HepG2 (cell line): Measurements from ENCODE around the gene ATP5MG. TPM values are rescaled to one million over a fixed set of nuclear protein-coding genes. Genes with fewer than 3 reads are reported as not detected.

ENCODE experiments used
- ATAC-seq: fragments of 200-7000 bp; cut with Tn5 transposase; 3 replicates; pipeline ENCODE4 v1.9.1; 2020; ENCODE audit warnings: mild to moderate bottlenecking, moderate library complexity
- BruUV-seq: library from RNA; stranded (reverse); fragments of 400-500 nt; replicated peaks from 2 replicates; lab custom pipeline; 2021; lab: Mats Ljungman, UMichigan
- CTCF ChIA-PET: fragments of 300-600 bp; formaldehyde crosslinking; extraction: SDS; loops from one replicate; lab custom pipeline; 2021; ENCODE audit warnings: low total read pairs, inconsistent platforms, low intra/inter-chr PET ratio; lab: Yijun Ruan, JAX
- POLR2A ChIA-PET: fragments of 350-600 bp; sonication (Branson Sonifier 250); formaldehyde crosslinking; loops from one replicate; lab custom pipeline; 2020; ENCODE audit warnings: antibody characterized with exemption, inconsistent platforms; lab: Yijun Ruan, JAX
- DNase-seq: peaks from one replicate; pipeline ENCODE4 v3.0.0-alpha.2; 2015; ENCODE audit warnings: low spot score
- FAIRE-seq: peaks from 3 replicates; lab custom pipeline; 2011; peaks lifted over from hg19 to GRCh38; lab: Jason Lieb, UNC
- H2AFZ ChIP-seq: one replicate; pipeline ENCODE4 v1.6.1; 2011; ENCODE audit warnings: low read length, inconsistent platforms
- H3K27ac ChIP-seq: fragments of 300-600 bp; 3 replicates; pipeline ENCODE4 v1.8.0; 2011; ENCODE audit warnings: mixed run types, mild to moderate bottlenecking, mixed read lengths, low read length, inconsistent platforms; ENCODE audit not compliant: insufficient read depth; ENCODE audit errors: extremely low read length
- H3K27me3 ChIP-seq, 2 experiments: fragments of 200-600 bp in 1 of 2; 2 replicates in 1 of 2; 3 replicates in 1 of 2; pipeline versions ENCODE4 v1.6.0 to v1.8.0; 2011; ENCODE audit warnings: low read length in 2 of 2, mild to moderate bottlenecking in 2 of 2, moderate library complexity in 2 of 2, inconsistent platforms in 1 of 2; ENCODE audit not compliant: insufficient read depth in 2 of 2, control insufficient read depth in 1 of 2
- H3K36me3 ChIP-seq, 2 experiments: fragments of 200-600 bp in 1 of 2; replicated peaks in 1 of 2; 2 replicates in 1 of 2; 3 replicates in 1 of 2; pipeline versions ENCODE4 v1.5.1 to v1.8.0; 2011; ENCODE audit warnings: low read length in 2 of 2, inconsistent platforms in 1 of 2; ENCODE audit not compliant: insufficient read depth in 2 of 2, control insufficient read depth in 1 of 2
- H3K4me1 ChIP-seq: 2 replicates; pipeline ENCODE4 v1.5.1; 2012; ENCODE audit warnings: low read length, inconsistent platforms; ENCODE audit not compliant: insufficient read depth
- H3K4me2 ChIP-seq: 2 replicates; pipeline ENCODE4 v1.6.0; 2011; ENCODE audit warnings: low read depth, low read length, inconsistent platforms
- H3K4me3 ChIP-seq, 3 experiments: fragments of 200-600 bp in 1 of 3; sonication (generic), shearing (Covaris generic) in 1 of 3; replicated peaks in 1 of 3; 2 replicates each; pipeline ENCODE4 v1.5.1; 2011 to 2016; ENCODE audit warnings: low read length in 3 of 3, inconsistent platforms in 2 of 3, low read depth in 2 of 3, mild to moderate bottlenecking in 2 of 3, control low read depth in 1 of 3, mixed read lengths in 1 of 3; ENCODE audit not compliant: insufficient read depth in 1 of 3
- H3K79me2 ChIP-seq: one replicate; pipeline ENCODE4 v1.6.1; 2011; ENCODE audit warnings: low read length, inconsistent platforms; ENCODE audit not compliant: insufficient read depth
- H3K9ac ChIP-seq: 2 replicates; pipeline ENCODE4 v1.6.0; 2011; ENCODE audit warnings: mild to moderate bottlenecking, low read depth, low read length, inconsistent platforms; ENCODE audit not compliant: insufficient read depth
- H3K9me3 ChIP-seq: 2 replicates; pipeline ENCODE4 v1.5.1; 2012; ENCODE audit warnings: mild to moderate bottlenecking, low read length
- H4K20me1 ChIP-seq: 2 replicates; pipeline ENCODE4 v1.6.0; 2011; ENCODE audit warnings: inconsistent platforms, mild to moderate bottlenecking, low read length, moderate library complexity; ENCODE audit not compliant: insufficient read depth
- FUBP1 ChIP-seq: sonication (generic); formaldehyde crosslinking; IDR thresholded peaks from 2 replicates; pipeline ENCODE4 v1.5.1; 2020; ENCODE audit warnings: missing genetic modification reagents, mild to moderate bottlenecking, borderline replicate concordance
- HNRNPK ChIP-seq: fragments of 200-400 bp; formaldehyde crosslinking; IDR thresholded peaks from 2 replicates; pipeline ENCODE4 v1.6.1; 2018; ENCODE audit warnings: low read length, low read depth, moderate library complexity, mild to moderate bottlenecking; ENCODE audit not compliant: poor library complexity, severe bottlenecking
- HNRNPL ChIP-seq: fragments of 200-400 bp; formaldehyde crosslinking; IDR thresholded peaks from 2 replicates; pipeline ENCODE4 v1.6.1; 2017; ENCODE audit warnings: mild to moderate bottlenecking, low read depth, low read length
- IRX3 ChIP-seq: sonication (generic); formaldehyde crosslinking; IDR thresholded peaks from 2 replicates; pipeline ENCODE4 v1.8.1; 2023; ENCODE audit warnings: mild to moderate bottlenecking, low read depth, missing genetic modification reagents, borderline replicate concordance
- RBM22 ChIP-seq: fragments of 200-400 bp; formaldehyde crosslinking; optimal IDR thresholded peaks from 2 replicates; pipeline ENCODE3; 2017; ENCODE audit warnings: mild to moderate bottlenecking, low read length, moderate library complexity
- SIN3B ChIP-seq: fragments of 150-350 bp; IDR thresholded peaks from 2 replicates; pipeline ENCODE4 v1.6.1; 2014; ENCODE audit warnings: low read length
- TSC22D2 ChIP-seq: sonication (generic); formaldehyde crosslinking; IDR thresholded peaks from 2 replicates; pipeline ENCODE4 v1.5.1; 2020; ENCODE audit warnings: missing genetic modification reagents, mild to moderate bottlenecking, borderline replicate concordance
- ZBTB38 ChIP-seq: sonication (generic); formaldehyde crosslinking; IDR thresholded peaks from 2 replicates; pipeline ENCODE4 v1.5.1; 2020; ENCODE audit warnings: mild to moderate bottlenecking, missing genetic modification reagents
- ZNF772 ChIP-seq: sonication (generic); formaldehyde crosslinking; IDR thresholded peaks from 2 replicates; pipeline ENCODE4 v1.5.0; 2020; ENCODE audit warnings: mild to moderate bottlenecking, missing genetic modification reagents
- ZSCAN21 ChIP-seq: sonication (generic); formaldehyde crosslinking; IDR thresholded peaks from 2 replicates; pipeline ENCODE4 v1.8.0; 2022; ENCODE audit warnings: mild to moderate bottlenecking, missing genetic modification reagents, moderate library complexity, borderline replicate concordance
- WGBS: methylation state at CpG from one replicate; pipeline ENCODE4 v1.1.6; 2017; ENCODE audit warnings: low lambda C conversion rate; 5-methylcytosine and 5-hydroxymethylcytosine counted together
- in situ Hi-C: cut with HindIII; loops from 2 replicates; pipeline ENCODE4 v1.10.0; 2017; ENCODE audit warnings: low pct_unique_long_range_greater_than_20kb; ENCODE audit not compliant: extremely low pct_ligation_motif_present
- intact Hi-C: fragments of 100-400 bp; cut with micrococcal nuclease; formaldehyde crosslinking; loops from one replicate; pipeline ENCODE4 v1.10.0; 2022; ENCODE audit not compliant: unreplicated experiment
- polyA plus RNA-seq, 8 experiments: library from polyadenylated mRNA; depleted of rRNA in 3 of 8; stranded (reverse) in 7 of 8; unstranded in 1 of 8; fragments of >200 nt; fragmentation: Illumina TruSeq in 4 of 8; extraction: Trizol in 4 of 8; gene quantifications; 2 replicates each; pipeline versions ENCODE4 v1.2.1 to v1.2.3, GENCODE V29; 2011 to 2016; ENCODE audit warnings: low read depth in 4 of 8, missing spikeins in 1 of 8, mixed read lengths in 1 of 8; ENCODE audit not compliant: insufficient read depth in 1 of 8
- total RNA-seq, 5 experiments: library from RNA; depleted of rRNA; stranded (reverse); fragments of >200 nt; fragmentation: Illumina TruSeq; extraction: Trizol; gene quantifications; 2 replicates each; pipeline ENCODE4 v1.2.3, GENCODE V29; 2016; ENCODE audit warnings: low read depth in 1 of 5
- TF ChIP-seq, protein P1 (sequence below): IDR thresholded peaks from 2 replicates; pipeline ENCODE4 v1.6.1; 2016; ENCODE audit warnings: mild to moderate bottlenecking, missing biosample characterization, missing genetic modification reagents
- TF ChIP-seq, protein P2 (sequence below): sonication (generic); formaldehyde crosslinking; conservative IDR thresholded peaks from 2 replicates; pipeline ENCODE4 v1.8.0; 2022; ENCODE audit warnings: missing genetic modification reagents
- TF ChIP-seq, protein P3 (sequence below): sonication (generic); formaldehyde crosslinking; IDR thresholded peaks from 2 replicates; pipeline ENCODE4 v1.8.0; 2022; ENCODE audit warnings: mild to moderate bottlenecking, missing genetic modification reagents; ENCODE audit not compliant: insufficient replicate concordance
- TF ChIP-seq, protein P4 (sequence below): sonication (generic); formaldehyde crosslinking; conservative IDR thresholded peaks from 2 replicates; pipeline ENCODE4 v1.8.0; 2022; ENCODE audit warnings: low read depth, missing genetic modification reagents
- TF ChIP-seq, protein P5 (sequence below): sonication (generic); formaldehyde crosslinking; conservative IDR thresholded peaks from 2 replicates; pipeline ENCODE4 v1.4.0; 2020; ENCODE audit warnings: missing genetic modification reagents

ATP5MG gene
- total and polyA plus RNA-seq, 2 of the 13 experiments (the other 11 are each of a cell fraction or from before 2014, with no cell fraction given) = 260 to 320 TPM

DNA sequence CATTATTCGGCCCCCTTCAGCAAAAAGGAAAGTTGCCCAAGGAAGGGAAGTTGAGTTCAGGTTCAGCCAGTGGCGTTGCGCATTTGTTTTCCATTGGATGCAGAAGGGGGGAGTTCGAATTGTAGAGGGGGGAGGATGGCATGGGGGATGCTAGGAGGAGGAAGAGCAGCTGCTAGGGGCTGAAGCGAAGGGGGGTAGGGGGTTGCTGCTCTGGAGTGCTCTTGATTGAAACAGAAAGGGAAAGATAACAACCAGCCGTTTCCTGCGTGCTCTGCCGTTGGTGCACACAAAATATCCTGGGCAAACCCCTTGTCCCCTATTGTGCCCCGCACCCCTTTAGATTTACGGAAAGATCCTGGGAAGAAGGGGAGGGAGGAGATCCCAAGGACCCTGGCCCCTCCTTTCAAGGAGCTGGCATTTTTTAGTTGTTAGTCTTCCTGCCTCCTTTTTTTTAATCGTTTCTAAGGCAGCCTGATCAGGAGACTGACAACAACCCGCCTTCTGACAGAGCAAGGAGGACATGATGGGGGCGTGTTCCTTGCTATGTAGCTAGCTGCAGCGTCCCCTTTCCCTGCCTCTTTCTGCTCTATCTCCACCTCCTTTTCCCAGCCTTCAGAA, 37.0 kb downstream of the ATP5MG start:
- peaks cover 62% of the 10 kb centered on the region for H3K4me1 ChIP-seq
- no peak for TF ChIP-seq HNRNPK
- no peak for TF ChIP-seq RBM22
- 0 out of 2 replicates have a peak, but pooled peaks have one; percentile 22 for TF ChIP-seq ZBTB38
- TF ChIP-seq IRX3 (CRISPR knock-in tag) = no peak
- TF ChIP-seq TSC22D2 (CRISPR knock-in tag) = no peak
- no peak for TF ChIP-seq ZSCAN21 (CRISPR knock-in tag)
- TF ChIP-seq, protein P1, sequence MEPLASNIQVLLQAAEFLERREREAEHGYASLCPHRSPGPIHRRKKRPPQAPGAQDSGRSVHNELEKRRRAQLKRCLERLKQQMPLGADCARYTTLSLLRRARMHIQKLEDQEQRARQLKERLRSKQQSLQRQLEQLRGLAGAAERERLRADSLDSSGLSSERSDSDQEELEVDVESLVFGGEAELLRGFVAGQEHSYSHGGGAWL = no peak
- no peak for TF ChIP-seq SIN3B
- peak; percentile 26; the same call in 1 of the 2 replicates for TF ChIP-seq ZNF772
- TF ChIP-seq, protein P2, sequence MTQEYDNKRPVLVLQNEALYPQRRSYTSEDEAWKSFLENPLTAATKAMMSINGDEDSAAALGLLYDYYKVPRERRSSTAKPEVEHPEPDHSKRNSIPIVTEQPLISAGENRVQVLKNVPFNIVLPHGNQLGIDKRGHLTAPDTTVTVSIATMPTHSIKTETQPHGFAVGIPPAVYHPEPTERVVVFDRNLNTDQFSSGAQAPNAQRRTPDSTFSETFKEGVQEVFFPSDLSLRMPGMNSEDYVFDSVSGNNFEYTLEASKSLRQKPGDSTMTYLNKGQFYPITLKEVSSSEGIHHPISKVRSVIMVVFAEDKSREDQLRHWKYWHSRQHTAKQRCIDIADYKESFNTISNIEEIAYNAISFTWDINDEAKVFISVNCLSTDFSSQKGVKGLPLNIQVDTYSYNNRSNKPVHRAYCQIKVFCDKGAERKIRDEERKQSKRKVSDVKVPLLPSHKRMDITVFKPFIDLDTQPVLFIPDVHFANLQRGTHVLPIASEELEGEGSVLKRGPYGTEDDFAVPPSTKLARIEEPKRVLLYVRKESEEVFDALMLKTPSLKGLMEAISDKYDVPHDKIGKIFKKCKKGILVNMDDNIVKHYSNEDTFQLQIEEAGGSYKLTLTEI (CRISPR knock-in tag) = no peak
- TF ChIP-seq, protein P3, sequence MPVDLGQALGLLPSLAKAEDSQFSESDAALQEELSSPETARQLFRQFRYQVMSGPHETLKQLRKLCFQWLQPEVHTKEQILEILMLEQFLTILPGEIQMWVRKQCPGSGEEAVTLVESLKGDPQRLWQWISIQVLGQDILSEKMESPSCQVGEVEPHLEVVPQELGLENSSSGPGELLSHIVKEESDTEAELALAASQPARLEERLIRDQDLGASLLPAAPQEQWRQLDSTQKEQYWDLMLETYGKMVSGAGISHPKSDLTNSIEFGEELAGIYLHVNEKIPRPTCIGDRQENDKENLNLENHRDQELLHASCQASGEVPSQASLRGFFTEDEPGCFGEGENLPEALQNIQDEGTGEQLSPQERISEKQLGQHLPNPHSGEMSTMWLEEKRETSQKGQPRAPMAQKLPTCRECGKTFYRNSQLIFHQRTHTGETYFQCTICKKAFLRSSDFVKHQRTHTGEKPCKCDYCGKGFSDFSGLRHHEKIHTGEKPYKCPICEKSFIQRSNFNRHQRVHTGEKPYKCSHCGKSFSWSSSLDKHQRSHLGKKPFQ (CRISPR knock-in tag) = no peak
- TF ChIP-seq, protein P4, sequence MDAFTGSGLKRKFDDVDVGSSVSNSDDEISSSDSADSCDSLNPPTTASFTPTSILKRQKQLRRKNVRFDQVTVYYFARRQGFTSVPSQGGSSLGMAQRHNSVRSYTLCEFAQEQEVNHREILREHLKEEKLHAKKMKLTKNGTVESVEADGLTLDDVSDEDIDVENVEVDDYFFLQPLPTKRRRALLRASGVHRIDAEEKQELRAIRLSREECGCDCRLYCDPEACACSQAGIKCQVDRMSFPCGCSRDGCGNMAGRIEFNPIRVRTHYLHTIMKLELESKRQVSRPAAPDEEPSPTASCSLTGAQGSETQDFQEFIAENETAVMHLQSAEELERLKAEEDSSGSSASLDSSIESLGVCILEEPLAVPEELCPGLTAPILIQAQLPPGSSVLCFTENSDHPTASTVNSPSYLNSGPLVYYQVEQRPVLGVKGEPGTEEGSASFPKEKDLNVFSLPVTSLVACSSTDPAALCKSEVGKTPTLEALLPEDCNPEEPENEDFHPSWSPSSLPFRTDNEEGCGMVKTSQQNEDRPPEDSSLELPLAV = no peak
- no peak for TF ChIP-seq FUBP1 (CRISPR knock-in tag)
- TF ChIP-seq, protein P5, sequence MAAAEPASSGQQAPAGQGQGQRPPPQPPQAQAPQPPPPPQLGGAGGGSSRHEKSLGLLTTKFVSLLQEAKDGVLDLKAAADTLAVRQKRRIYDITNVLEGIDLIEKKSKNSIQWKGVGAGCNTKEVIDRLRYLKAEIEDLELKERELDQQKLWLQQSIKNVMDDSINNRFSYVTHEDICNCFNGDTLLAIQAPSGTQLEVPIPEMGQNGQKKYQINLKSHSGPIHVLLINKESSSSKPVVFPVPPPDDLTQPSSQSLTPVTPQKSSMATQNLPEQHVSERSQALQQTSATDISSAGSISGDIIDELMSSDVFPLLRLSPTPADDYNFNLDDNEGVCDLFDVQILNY (CRISPR knock-in tag) = no peak
- TF ChIP-seq HNRNPL = no peak

More for the DNA sequence above, 37.0 kb downstream of the ATP5MG start:
- peaks cover 69% of the 10 kb centered on the region for H3K79me2 ChIP-seq
- ChIA-PET POLR2A (no interaction called here), CTCF (no interaction called here)
- H3K27me3 ChIP-seq = no peaks in the 10 kb centered on the region
- H4K20me1 ChIP-seq = peaks cover 51% of the 10 kb centered on the region
- 67% methylated on average over 14 of the region's 14 CpGs for WGBS
- ATAC-seq = no peak
- peak overlapping the region; percentile 77 for H3K4me2 ChIP-seq
- in situ Hi-C loops = no loop called here
- no peak overlapping the region for H2AFZ ChIP-seq
- H3K4me3 ChIP-seq = peak overlapping the region; percentile 90 to 97 (median 92)
- FAIRE-seq = no peak
- no peak overlapping the region for H3K27ac ChIP-seq
- DNase-seq = no peak
- peak overlapping the region; percentile 84; the same call in 1 of the 2 replicates for H3K9ac ChIP-seq
- no peaks in the 10 kb centered on the region for H3K9me3 ChIP-seq
- intact Hi-C loops = no loop called here
- no TSS peak for BruUV-seq
- peaks cover 0 to 1% of the 10 kb centered on the region in 2 experiments; a peak in 2 of 5 replicates for H3K36me3 ChIP-seq
